Endothelial cell of umbilical vein (primary cell): Measurements from ENCODE around the gene AKR7A2. TPM values are rescaled to one million over a fixed set of nuclear protein-coding genes. Genes with fewer than 3 reads are reported as not detected.

Source experiments
- BruUV-seq: library from RNA; stranded (reverse); fragments of 400-500 nt; replicated peaks from 2 replicates; lab custom pipeline; 2021; lab: Mats Ljungman, UMichigan
- CTCF ChIA-PET: fragments of 300-600, 350-600 bp; sonication (Branson Sonifier 250); formaldehyde crosslinking; loops from one replicate; lab custom pipeline; 2021; ENCODE audit warnings: antibody characterized with exemption, inconsistent platforms; lab: Charles Lee
- POLR2A ChIA-PET: fragments of 300-600, 350-600 bp; sonication (Branson Sonifier 250); formaldehyde crosslinking; loops from one replicate; lab custom pipeline; 2021; ENCODE audit warnings: antibody characterized with exemption, inconsistent platforms; lab: Charles Lee
- DNase-seq: peaks from one replicate; pipeline ENCODE4 v3.0.0-alpha.2; 2011; ENCODE audit warnings: low read depth, low spot score
- FAIRE-seq: peaks from 2 replicates; lab custom pipeline; 2011; peaks lifted over from hg19 to GRCh38; lab: Jason Lieb, UNC
- H2AFZ ChIP-seq: 2 replicates; pipeline ENCODE4 v1.6.0; 2012; ENCODE audit warnings: low read depth, low read length, control low read depth, inconsistent platforms
- H3K27ac ChIP-seq: 2 replicates; pipeline ENCODE4 v1.5.1; 2011; ENCODE audit warnings: low read depth, mild to moderate bottlenecking, control low read depth, low read length, moderate library complexity; ENCODE audit not compliant: insufficient read depth
- H3K27me3 ChIP-seq, 2 experiments: 2 replicates each; pipeline versions ENCODE4 v1.6.0 to v1.6.1; 2011; ENCODE audit warnings: low read length in 2 of 2, mixed read lengths in 1 of 2; ENCODE audit not compliant: control insufficient read depth in 2 of 2, insufficient read depth in 2 of 2
- H3K36me3 ChIP-seq, 2 experiments: 2 replicates in 1 of 2; 3 replicates in 1 of 2; pipeline ENCODE4 v1.5.1; 2011; ENCODE audit warnings: low read length in 2 of 2, mild to moderate bottlenecking in 1 of 2, moderate library complexity in 1 of 2; ENCODE audit not compliant: control insufficient read depth in 2 of 2, insufficient read depth in 2 of 2; ENCODE audit errors: extremely low read depth in 1 of 2
- H3K4me1 ChIP-seq: 3 replicates; pipeline ENCODE4 v1.5.1; 2011; ENCODE audit warnings: mild to moderate bottlenecking, low read length; ENCODE audit not compliant: control insufficient read depth, insufficient read depth; ENCODE audit errors: extremely low read depth
- H3K4me2 ChIP-seq: 2 replicates; pipeline ENCODE4 v1.6.1; 2011; ENCODE audit warnings: low read length, control low read depth, mixed read lengths; ENCODE audit not compliant: insufficient read depth
- H3K4me3 ChIP-seq, 3 experiments: fragments of 200-600 bp in 1 of 3; sonication (generic), shearing (Covaris generic) in 1 of 3; replicated peaks in 1 of 3; 2 replicates each; pipeline ENCODE4 v1.5.1; 2011 to 2016; ENCODE audit warnings: control low read depth in 3 of 3, low read length in 3 of 3, mild to moderate bottlenecking in 2 of 3, inconsistent platforms in 1 of 3, low read depth in 1 of 3, moderate library complexity in 1 of 3; ENCODE audit not compliant: insufficient read depth in 1 of 3
- H3K79me2 ChIP-seq: 2 replicates; pipeline ENCODE4 v1.6.0; 2012; ENCODE audit warnings: low read length, inconsistent platforms; ENCODE audit not compliant: control insufficient read depth, insufficient read depth
- H3K9ac ChIP-seq: replicated peaks from 2 replicates; pipeline ENCODE3; 2011; ENCODE audit warnings: low read length, control low read depth; ENCODE audit not compliant: insufficient read depth; ENCODE audit errors: extremely low read depth
- H3K9me1 ChIP-seq: replicated peaks from 3 replicates; pipeline ENCODE4 v1.6.0; 2011; ENCODE audit warnings: mild to moderate bottlenecking, low read length; ENCODE audit not compliant: control insufficient read depth, insufficient read depth; ENCODE audit errors: extremely low read depth
- H3K9me3 ChIP-seq: replicated peaks from 2 replicates; pipeline ENCODE4 v1.5.1; 2012; ENCODE audit warnings: low read length, inconsistent platforms; ENCODE audit not compliant: control insufficient read depth, insufficient read depth
- H4K20me1 ChIP-seq: replicated peaks from 2 replicates; pipeline ENCODE3; 2011; ENCODE audit warnings: mild to moderate bottlenecking, low read length; ENCODE audit not compliant: control insufficient read depth, insufficient read depth; ENCODE audit errors: extremely low read depth
- CTCF ChIP-seq, 2 donors: IDR thresholded peaks; 1 replicate in 1 of 2; 2 replicates in 1 of 2; pipeline ENCODE4 v1.5.1; 2011; ENCODE audit warnings: low read length in 2 of 2, mild to moderate bottlenecking in 2 of 2, moderate library complexity in 2 of 2, control low read depth in 1 of 2, inconsistent platforms in 1 of 2, low read depth in 1 of 2; ENCODE audit not compliant: insufficient read depth in 1 of 2; ENCODE audit errors: extremely low read depth in 1 of 2
- EZH2 ChIP-seq: IDR thresholded peaks from 2 replicates; pipeline ENCODE4 v1.6.1; 2012; ENCODE audit warnings: borderline replicate concordance, low read depth, mild to moderate bottlenecking, moderate library complexity, low read length, inconsistent platforms; ENCODE audit not compliant: severe bottlenecking
- FOS ChIP-seq: IDR thresholded peaks from 2 replicates; pipeline ENCODE4 v1.6.1; 2011; ENCODE audit warnings: mild to moderate bottlenecking, low read length, moderate library complexity, borderline replicate concordance; ENCODE audit not compliant: insufficient read depth
- GATA2 ChIP-seq: IDR thresholded peaks from 2 replicates; pipeline ENCODE4 v1.7.0; 2011; ENCODE audit warnings: low read depth, mild to moderate bottlenecking, moderate library complexity, mixed read lengths, low read length; ENCODE audit not compliant: insufficient read length, insufficient read depth
- JUN ChIP-seq: IDR thresholded peaks from 2 replicates; pipeline ENCODE4 v1.6.1; 2011; ENCODE audit warnings: borderline replicate concordance, low read depth; ENCODE audit not compliant: insufficient read length, insufficient read depth
- MAX ChIP-seq: IDR thresholded peaks from 2 replicates; pipeline ENCODE4 v1.6.1; 2011; ENCODE audit not compliant: insufficient read depth, insufficient read length
- MYC ChIP-seq: IDR thresholded peaks from one replicate; pipeline ENCODE4 v1.6.1; 2011; ENCODE audit warnings: mild to moderate bottlenecking, low read depth, low read length
- POLR2A ChIP-seq: IDR thresholded peaks from 2 replicates; pipeline ENCODE4 v1.6.1; 2012; ENCODE audit warnings: low read depth, mild to moderate bottlenecking, control low read depth, low read length
- dilution Hi-C: fragments of 300-500 bp; cut with MboI; formaldehyde crosslinking; loops from one replicate; pipeline ENCODE4 v1.15.0; 2019; ENCODE audit warnings: low sequenced_read_pairs; ENCODE audit not compliant: extremely low pct_ligation_motif_present
- intact Hi-C: fragments of 100-400 bp; cut with micrococcal nuclease; formaldehyde crosslinking; loops from one replicate; pipeline ENCODE4 v1.10.0; 2022
- polyA plus RNA-seq, 4 experiments: library from polyadenylated mRNA; depleted of rRNA in 3 of 4; stranded (reverse) in 3 of 4; unstranded in 1 of 4; fragments of >200 nt; gene quantifications; 2 replicates each; pipeline versions ENCODE4 v1.2.1 to v1.2.3, GENCODE V29; 2011 to 2012; ENCODE audit warnings: missing spikeins in 1 of 4
- total RNA-seq: library from RNA; stranded (reverse); gene quantifications from 2 replicates; pipeline ENCODE4 v1.2.3, GENCODE V29; 2021

The AKR7A2 gene
- total and polyA plus RNA-seq, 2 donors (not counting 3 experiments of a cell fraction or from before 2014, with no cell fraction given): 48.0 to 70.7 TPM

DNA sequence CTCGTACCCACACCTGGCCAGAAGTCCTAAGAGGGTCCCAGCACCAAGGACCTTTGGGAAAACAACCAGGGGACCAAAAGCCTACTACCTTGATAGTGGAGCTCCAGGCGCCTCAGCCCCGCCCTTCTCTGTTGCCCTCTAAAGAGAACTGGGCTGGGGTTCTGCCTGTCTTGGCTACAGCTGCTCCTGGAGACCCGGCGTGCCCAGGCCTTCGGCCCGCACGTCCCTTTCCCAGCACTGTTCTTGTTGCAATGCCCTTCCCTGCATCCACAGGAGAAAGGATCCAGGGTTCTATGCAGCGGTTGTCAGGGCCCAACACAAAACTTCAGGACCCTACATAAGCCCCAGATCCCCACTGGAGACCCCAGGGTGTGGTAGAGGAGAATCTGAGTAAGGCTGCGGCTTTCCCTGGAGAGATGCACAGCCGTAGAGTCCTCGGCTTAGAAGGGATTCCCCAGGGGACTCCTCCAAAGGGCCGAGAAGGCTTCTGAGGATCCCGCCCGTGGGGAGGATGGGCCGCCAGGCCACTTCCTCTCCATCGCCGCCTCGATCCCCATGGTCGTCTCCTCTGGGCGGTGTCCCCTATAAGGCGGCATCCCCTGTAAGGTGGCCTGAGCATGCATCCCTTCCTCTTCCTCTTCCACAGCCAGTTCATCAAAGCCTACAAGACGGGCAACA lies 12.2 kb upstream of the AKR7A2 start:
- no peak for FAIRE-seq
- H3K27ac ChIP-seq: no peak overlapping the region
- H3K4me3 ChIP-seq: no peak overlapping the region
- H3K9me3 ChIP-seq: no peaks in the 10 kb centered on the region
- BruUV-seq: no TSS peak
- intact Hi-C loops (no loop called here), dilution Hi-C loops (no loop called here)
- peaks cover 4 to 37% of the 10 kb centered on the region in 2 experiments for H3K36me3 ChIP-seq
- no peaks in the 10 kb centered on the region for H4K20me1 ChIP-seq
- H2AFZ ChIP-seq: no peak overlapping the region
- no peaks in the 10 kb centered on the region for H3K79me2 ChIP-seq
- ChIA-PET CTCF (no interaction called here), POLR2A (no interaction called here)
- no peaks in the 10 kb centered on the region for H3K4me1 ChIP-seq
- H3K9me1 ChIP-seq: no peaks in the 10 kb centered on the region
- TF ChIP-seq POLR2A: no peak
- no peak for TF ChIP-seq EZH2
- TF ChIP-seq JUN: no peak
- TF ChIP-seq GATA2: no peak
- TF ChIP-seq FOS: no peak
- TF ChIP-seq MAX: no peak
- no peak for TF ChIP-seq MYC
- TF ChIP-seq CTCF (IDR thresholded peaks at IDR 0.05; ENCODE audit: extremely low read depth in 1 of 2, insufficient read depth in 1 of 2, low read depth in 1 of 2, low read length in 2 of 2): no peak
- H3K4me2 ChIP-seq: no peak overlapping the region
- no peak for DNase-seq
- no peak overlapping the region for H3K9ac ChIP-seq
- no peaks in the 10 kb centered on the region for H3K27me3 ChIP-seq
